GM12872 (cell line): Measurements from ENCODE around the gene GKAP1.

Experiments used
- CTCF ChIP-seq: IDR thresholded peaks from 3 replicates; pipeline ENCODE4 v1.5.1; 2011; ENCODE audit warnings: low read depth, mild to moderate bottlenecking, low read length, moderate library complexity; ENCODE audit not compliant: insufficient read depth

GKAP1 gene

GRCh38 chr9:83817356-83818278 is at the start of gene GKAP1:
Gene GKAP1, minus strand, starts transcription at chr9:83817769. Its CDS starts 11,252 bp downstream, at chr9:83806517.
- peak; percentile 22; the same call in 2 of the 3 replicates for TF ChIP-seq CTCF

- no peak for TF ChIP-seq CTCF
These were observed 17.1 kb downstream of the GKAP1 start for GRCh38 chr9:83800236-83801033.

- no peak for TF ChIP-seq CTCF
These were observed 23.5 kb downstream of the GKAP1 start for GRCh38 chr9:83794051-83794450.

- TF ChIP-seq CTCF: no peak
These were observed 24.8 kb downstream of the GKAP1 start for GRCh38 chr9:83792746-83793145.

- TF ChIP-seq CTCF: no peak
These were observed 39.4 kb downstream of the GKAP1 start for GRCh38 chr9:83778164-83778563.

- TF ChIP-seq CTCF: no peak
These were observed 41.6 kb downstream of the GKAP1 start for GRCh38 chr9:83775932-83776331.

- TF ChIP-seq CTCF: no peak
These were observed 44.7 kb downstream of the GKAP1 start for GRCh38 chr9:83772860-83773259.
